GM23338 (cell line): ENCODE data around the gene TOM1.

Experiments used
- EZH2 ChIP-seq: fragments of 200-600 bp; sonication (generic); IDR thresholded peaks from one replicate; pipeline ENCODE4 v1.8.0; 2017; ENCODE audit warnings: antibody characterized with exemption, mild to moderate bottlenecking, low read depth; ENCODE audit not compliant: unreplicated experiment
- EZH2phosphoT487 ChIP-seq: fragments of 200-600 bp; sonication (generic); IDR thresholded peaks from one replicate; pipeline ENCODE4 v1.8.1; 2018; ENCODE audit warnings: antibody characterized with exemption; ENCODE audit not compliant: unreplicated experiment
- JUNB ChIP-seq: IDR thresholded peaks from one replicate; pipeline ENCODE4 v1.6.1; 2016; ENCODE audit warnings: antibody characterized with exemption; ENCODE audit not compliant: unreplicated experiment
- POLR2AphosphoS5 ChIP-seq: IDR thresholded peaks from 2 replicates; pipeline ENCODE4 v1.6.1; 2016; ENCODE audit warnings: antibody characterized with exemption, low read depth
- TF ChIP-seq, protein P1 (sequence below), 2 experiments: fragments of 200-600 bp in 1 of 2; sonication (generic) in 1 of 2; conservative IDR thresholded peaks; 2 replicates each; pipeline versions ENCODE4 v1.5.1 to v1.6.1; 2016 to 2017; ENCODE audit warnings: antibody characterized with exemption in 2 of 2, low read depth in 2 of 2, mild to moderate bottlenecking in 2 of 2, moderate library complexity in 1 of 2
- TF ChIP-seq, protein P2 (sequence below): IDR thresholded peaks from one replicate; pipeline ENCODE4 v1.6.1; 2018; ENCODE audit warnings: antibody characterized with exemption; ENCODE audit not compliant: unreplicated experiment

DNA sequence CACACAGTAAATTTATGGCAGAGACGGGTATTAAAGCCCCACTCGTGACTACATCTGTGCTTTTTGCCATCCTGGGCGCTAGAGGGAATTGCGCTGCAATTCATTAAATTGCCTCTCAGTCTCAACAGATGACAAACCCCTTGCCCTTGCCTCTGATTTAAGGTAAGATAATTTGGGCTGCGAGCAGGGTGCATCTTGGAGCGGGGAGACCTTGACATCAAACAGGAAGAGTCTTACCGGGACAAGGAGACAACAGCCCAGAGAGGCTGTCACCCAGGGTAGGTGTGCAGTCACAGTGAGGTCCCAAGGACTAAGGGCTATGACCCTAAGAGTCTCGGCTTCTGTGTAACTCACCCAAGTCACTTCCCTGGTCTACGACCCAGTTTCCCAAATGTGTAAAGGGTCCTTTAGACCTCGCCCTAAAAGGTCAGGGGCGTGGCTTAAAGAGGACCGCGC, 449 bp upstream of the TOM1 start:
- TF ChIP-seq EZH2phosphoT487 (no peak), EZH2 (no peak), JUNB (no peak), POLR2AphosphoS5 (no peak)
- TF ChIP-seq, protein P1, sequence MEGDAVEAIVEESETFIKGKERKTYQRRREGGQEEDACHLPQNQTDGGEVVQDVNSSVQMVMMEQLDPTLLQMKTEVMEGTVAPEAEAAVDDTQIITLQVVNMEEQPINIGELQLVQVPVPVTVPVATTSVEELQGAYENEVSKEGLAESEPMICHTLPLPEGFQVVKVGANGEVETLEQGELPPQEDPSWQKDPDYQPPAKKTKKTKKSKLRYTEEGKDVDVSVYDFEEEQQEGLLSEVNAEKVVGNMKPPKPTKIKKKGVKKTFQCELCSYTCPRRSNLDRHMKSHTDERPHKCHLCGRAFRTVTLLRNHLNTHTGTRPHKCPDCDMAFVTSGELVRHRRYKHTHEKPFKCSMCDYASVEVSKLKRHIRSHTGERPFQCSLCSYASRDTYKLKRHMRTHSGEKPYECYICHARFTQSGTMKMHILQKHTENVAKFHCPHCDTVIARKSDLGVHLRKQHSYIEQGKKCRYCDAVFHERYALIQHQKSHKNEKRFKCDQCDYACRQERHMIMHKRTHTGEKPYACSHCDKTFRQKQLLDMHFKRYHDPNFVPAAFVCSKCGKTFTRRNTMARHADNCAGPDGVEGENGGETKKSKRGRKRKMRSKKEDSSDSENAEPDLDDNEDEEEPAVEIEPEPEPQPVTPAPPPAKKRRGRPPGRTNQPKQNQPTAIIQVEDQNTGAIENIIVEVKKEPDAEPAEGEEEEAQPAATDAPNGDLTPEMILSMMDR (conservative IDR thresholded peaks at IDR 0.05; ENCODE audit: low read depth in 2 of 2) = no peak
- TF ChIP-seq, protein P2, sequence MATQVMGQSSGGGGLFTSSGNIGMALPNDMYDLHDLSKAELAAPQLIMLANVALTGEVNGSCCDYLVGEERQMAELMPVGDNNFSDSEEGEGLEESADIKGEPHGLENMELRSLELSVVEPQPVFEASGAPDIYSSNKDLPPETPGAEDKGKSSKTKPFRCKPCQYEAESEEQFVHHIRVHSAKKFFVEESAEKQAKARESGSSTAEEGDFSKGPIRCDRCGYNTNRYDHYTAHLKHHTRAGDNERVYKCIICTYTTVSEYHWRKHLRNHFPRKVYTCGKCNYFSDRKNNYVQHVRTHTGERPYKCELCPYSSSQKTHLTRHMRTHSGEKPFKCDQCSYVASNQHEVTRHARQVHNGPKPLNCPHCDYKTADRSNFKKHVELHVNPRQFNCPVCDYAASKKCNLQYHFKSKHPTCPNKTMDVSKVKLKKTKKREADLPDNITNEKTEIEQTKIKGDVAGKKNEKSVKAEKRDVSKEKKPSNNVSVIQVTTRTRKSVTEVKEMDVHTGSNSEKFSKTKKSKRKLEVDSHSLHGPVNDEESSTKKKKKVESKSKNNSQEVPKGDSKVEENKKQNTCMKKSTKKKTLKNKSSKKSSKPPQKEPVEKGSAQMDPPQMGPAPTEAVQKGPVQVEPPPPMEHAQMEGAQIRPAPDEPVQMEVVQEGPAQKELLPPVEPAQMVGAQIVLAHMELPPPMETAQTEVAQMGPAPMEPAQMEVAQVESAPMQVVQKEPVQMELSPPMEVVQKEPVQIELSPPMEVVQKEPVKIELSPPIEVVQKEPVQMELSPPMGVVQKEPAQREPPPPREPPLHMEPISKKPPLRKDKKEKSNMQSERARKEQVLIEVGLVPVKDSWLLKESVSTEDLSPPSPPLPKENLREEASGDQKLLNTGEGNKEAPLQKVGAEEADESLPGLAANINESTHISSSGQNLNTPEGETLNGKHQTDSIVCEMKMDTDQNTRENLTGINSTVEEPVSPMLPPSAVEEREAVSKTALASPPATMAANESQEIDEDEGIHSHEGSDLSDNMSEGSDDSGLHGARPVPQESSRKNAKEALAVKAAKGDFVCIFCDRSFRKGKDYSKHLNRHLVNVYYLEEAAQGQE = no peak
